Measurements from ENCODE around the gene CD1D.
A peak's percentile ranks its signal among the peaks of the same experiment; 100 is the strongest.

CD1D gene

GRCh38 chr1:158149175-158149574 is 31.5 kb upstream of the CD1D start:
- H4K20me1 ChIP-seq (ENCODE audit: low read depth, low read length): no peaks in the 10 kb centered on the region
- H3K27ac ChIP-seq (ENCODE audit: low read depth, low read length): no peak overlapping the region
- H3K36me3 ChIP-seq (ENCODE audit: low read length): no peaks in the 10 kb centered on the region
- H3K79me2 ChIP-seq (ENCODE audit: insufficient read depth, low read length): no peaks in the 10 kb centered on the region
- no peaks in the 10 kb centered on the region for H3K27me3 ChIP-seq (ENCODE audit: low read length)
- H2AFZ ChIP-seq (ENCODE audit: low read depth, low read length, severe bottlenecking): peak overlapping the region; percentile 98
- peak overlapping the region; percentile 55 for H3K4me2 ChIP-seq (ENCODE audit: low read depth, low read length, poor library complexity, severe bottlenecking)
- no peaks in the 10 kb centered on the region for H3K9me3 ChIP-seq (ENCODE audit: insufficient read depth, low read length)
- peak overlapping the region; percentile 51 for H3K9ac ChIP-seq (ENCODE audit: low read length)
- no peak for TF ChIP-seq EZH2phosphoT487 (conservative IDR thresholded peaks at IDR 0.05; ENCODE audit: low read length)
- TF ChIP-seq, protein P1, sequence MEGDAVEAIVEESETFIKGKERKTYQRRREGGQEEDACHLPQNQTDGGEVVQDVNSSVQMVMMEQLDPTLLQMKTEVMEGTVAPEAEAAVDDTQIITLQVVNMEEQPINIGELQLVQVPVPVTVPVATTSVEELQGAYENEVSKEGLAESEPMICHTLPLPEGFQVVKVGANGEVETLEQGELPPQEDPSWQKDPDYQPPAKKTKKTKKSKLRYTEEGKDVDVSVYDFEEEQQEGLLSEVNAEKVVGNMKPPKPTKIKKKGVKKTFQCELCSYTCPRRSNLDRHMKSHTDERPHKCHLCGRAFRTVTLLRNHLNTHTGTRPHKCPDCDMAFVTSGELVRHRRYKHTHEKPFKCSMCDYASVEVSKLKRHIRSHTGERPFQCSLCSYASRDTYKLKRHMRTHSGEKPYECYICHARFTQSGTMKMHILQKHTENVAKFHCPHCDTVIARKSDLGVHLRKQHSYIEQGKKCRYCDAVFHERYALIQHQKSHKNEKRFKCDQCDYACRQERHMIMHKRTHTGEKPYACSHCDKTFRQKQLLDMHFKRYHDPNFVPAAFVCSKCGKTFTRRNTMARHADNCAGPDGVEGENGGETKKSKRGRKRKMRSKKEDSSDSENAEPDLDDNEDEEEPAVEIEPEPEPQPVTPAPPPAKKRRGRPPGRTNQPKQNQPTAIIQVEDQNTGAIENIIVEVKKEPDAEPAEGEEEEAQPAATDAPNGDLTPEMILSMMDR (IDR thresholded peaks at IDR 0.05; ENCODE audit: insufficient read depth, low read length, poor library complexity, severe bottlenecking): no peak
- peak overlapping the region; percentile 59 for H3K4me3 ChIP-seq (ENCODE audit: insufficient read depth, low read length, poor library complexity, severe bottlenecking)
- peaks cover 6% of the 10 kb centered on the region for H3F3A ChIP-seq (ENCODE audit: insufficient read depth)
- no peaks in the 10 kb centered on the region for H3K9me2 ChIP-seq (replicated peaks; ENCODE audit: insufficient read depth, low read length)

DNA sequence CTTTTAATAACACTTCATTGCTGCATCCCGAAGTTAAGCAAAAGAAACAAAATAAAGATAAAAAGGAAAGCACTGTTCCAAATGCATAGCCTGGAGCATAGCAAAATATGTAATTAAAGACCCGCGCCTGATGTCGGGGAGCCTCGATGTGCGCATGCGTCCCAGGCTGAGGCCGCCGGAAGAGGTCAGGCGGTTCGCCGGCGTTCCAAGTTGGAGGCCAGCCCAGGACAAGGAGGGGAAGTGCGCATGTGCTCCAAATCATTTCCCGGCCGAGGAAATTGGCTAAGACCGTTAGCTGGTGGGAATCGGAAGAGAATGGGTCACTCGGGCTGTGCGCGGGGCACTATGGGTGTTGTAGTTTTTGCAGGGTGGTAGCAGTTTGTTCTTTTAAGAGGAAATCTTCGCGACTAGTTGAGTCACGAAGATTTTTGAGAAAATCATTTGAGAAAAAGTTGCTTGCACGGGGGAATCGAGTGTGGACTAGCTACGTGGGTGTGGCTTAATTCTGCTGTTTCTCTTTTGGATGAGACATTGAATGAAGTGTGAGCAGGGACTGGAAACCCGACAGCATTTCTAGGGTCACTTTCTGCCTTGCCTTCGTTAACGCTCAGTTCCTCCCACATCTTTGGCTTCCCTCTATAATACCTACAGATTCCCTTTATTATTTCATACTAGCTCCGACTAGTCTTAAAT is 31.0 kb upstream of the CD1D start:
- Histone ChIP-seq H2AFZ (ENCODE audit: low read depth, low read length, severe bottlenecking) (peak overlapping the region; percentile 98), H3K79me2 (ENCODE audit: insufficient read depth, low read length) (no peaks in the 10 kb centered on the region), H4K20me1 (ENCODE audit: low read depth, low read length) (no peaks in the 10 kb centered on the region), H3K9me2 (replicated peaks; ENCODE audit: insufficient read depth, low read length) (no peaks in the 10 kb centered on the region), H3K4me2 (ENCODE audit: low read depth, low read length, poor library complexity, severe bottlenecking) (peak overlapping the region; percentile 55), H3K36me3 (ENCODE audit: low read length) (no peaks in the 10 kb centered on the region), H3K4me3 (ENCODE audit: insufficient read depth, low read length, poor library complexity, severe bottlenecking) (peak overlapping the region; percentile 59), H3F3A (ENCODE audit: insufficient read depth) (peaks cover 6% of the 10 kb centered on the region), H3K9me3 (ENCODE audit: insufficient read depth, low read length) (no peaks in the 10 kb centered on the region), H3K27me3 (ENCODE audit: low read length) (no peaks in the 10 kb centered on the region), H3K27ac (ENCODE audit: low read depth, low read length) (no peak overlapping the region), H3K9ac (ENCODE audit: low read length) (peak overlapping the region; percentile 51)
- TF ChIP-seq, protein P1 (IDR thresholded peaks at IDR 0.05; ENCODE audit: insufficient read depth, low read length, poor library complexity, severe bottlenecking): no peak
- no peak for TF ChIP-seq EZH2phosphoT487 (conservative IDR thresholded peaks at IDR 0.05; ENCODE audit: low read length)

GRCh38 chr1:158150523-158150922 is 30.2 kb upstream of the CD1D start:
- H3K27ac ChIP-seq (ENCODE audit: low read depth, low read length): no peak overlapping the region
- peak overlapping the region; percentile 98 for H2AFZ ChIP-seq (ENCODE audit: low read depth, low read length, severe bottlenecking)
- H3K9me2 ChIP-seq (replicated peaks; ENCODE audit: insufficient read depth, low read length): no peaks in the 10 kb centered on the region
- no peaks in the 10 kb centered on the region for H3K79me2 ChIP-seq (ENCODE audit: insufficient read depth, low read length)
- H3K4me3 ChIP-seq (ENCODE audit: insufficient read depth, low read length, poor library complexity, severe bottlenecking): peak overlapping the region; percentile 59
- peak overlapping the region; percentile 55 for H3K4me2 ChIP-seq (ENCODE audit: low read depth, low read length, poor library complexity, severe bottlenecking)
- no peaks in the 10 kb centered on the region for H3K27me3 ChIP-seq (ENCODE audit: low read length)
- H3K9me3 ChIP-seq (ENCODE audit: insufficient read depth, low read length): no peaks in the 10 kb centered on the region
- H3F3A ChIP-seq (ENCODE audit: insufficient read depth): peaks cover 6% of the 10 kb centered on the region
- H3K36me3 ChIP-seq (ENCODE audit: low read length): no peaks in the 10 kb centered on the region
- TF ChIP-seq EZH2phosphoT487 (conservative IDR thresholded peaks at IDR 0.05; ENCODE audit: low read length): no peak
- TF ChIP-seq, protein P1 (IDR thresholded peaks at IDR 0.05; ENCODE audit: insufficient read depth, low read length, poor library complexity, severe bottlenecking): no peak
- no peaks in the 10 kb centered on the region for H4K20me1 ChIP-seq (ENCODE audit: low read depth, low read length)
- H3K9ac ChIP-seq (ENCODE audit: low read length): no peak overlapping the region

Measured in SU-DHL-6 (cell line).